C4-2B (cell line): ENCODE data around the gene ADCY1.

Source experiments
- H3K27ac ChIP-seq: fragments of 450-650 bp; 2 replicates; pipeline ENCODE4 v1.5.1; 2017
- ZFX ChIP-seq: fragments of 450-650 bp; IDR thresholded peaks from 2 replicates; pipeline ENCODE4 v1.6.1; 2017
- TF ChIP-seq, protein P1 (sequence below): fragments of 450-650 bp; conservative IDR thresholded peaks from 2 replicates; pipeline ENCODE4 v1.5.1; 2017; ENCODE audit warnings: mild to moderate bottlenecking

The ADCY1 gene

DNA sequence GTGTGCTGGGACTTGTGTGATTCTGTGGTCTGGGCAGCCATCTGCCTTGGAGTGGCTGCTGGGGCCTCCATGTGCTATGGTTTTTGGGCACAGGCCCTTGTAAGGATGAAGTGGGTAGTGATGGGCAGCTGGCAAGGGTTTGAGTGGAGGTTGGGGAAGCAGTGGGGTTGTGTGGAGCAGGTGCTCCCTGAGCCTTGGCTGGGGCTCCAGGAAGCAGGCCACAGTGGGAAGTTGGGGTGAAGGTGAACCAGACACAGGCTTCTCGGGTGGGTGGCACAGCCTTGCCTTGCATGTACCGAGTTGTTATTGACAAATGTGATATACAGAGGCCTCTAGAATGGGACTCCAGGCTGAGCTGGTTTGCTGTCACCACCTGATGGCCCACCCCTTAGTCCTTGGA, 82.3 kb downstream of the ADCY1 start:
- no peak overlapping the region for H3K27ac ChIP-seq
- TF ChIP-seq ZFX = no peak
- TF ChIP-seq, protein P1, sequence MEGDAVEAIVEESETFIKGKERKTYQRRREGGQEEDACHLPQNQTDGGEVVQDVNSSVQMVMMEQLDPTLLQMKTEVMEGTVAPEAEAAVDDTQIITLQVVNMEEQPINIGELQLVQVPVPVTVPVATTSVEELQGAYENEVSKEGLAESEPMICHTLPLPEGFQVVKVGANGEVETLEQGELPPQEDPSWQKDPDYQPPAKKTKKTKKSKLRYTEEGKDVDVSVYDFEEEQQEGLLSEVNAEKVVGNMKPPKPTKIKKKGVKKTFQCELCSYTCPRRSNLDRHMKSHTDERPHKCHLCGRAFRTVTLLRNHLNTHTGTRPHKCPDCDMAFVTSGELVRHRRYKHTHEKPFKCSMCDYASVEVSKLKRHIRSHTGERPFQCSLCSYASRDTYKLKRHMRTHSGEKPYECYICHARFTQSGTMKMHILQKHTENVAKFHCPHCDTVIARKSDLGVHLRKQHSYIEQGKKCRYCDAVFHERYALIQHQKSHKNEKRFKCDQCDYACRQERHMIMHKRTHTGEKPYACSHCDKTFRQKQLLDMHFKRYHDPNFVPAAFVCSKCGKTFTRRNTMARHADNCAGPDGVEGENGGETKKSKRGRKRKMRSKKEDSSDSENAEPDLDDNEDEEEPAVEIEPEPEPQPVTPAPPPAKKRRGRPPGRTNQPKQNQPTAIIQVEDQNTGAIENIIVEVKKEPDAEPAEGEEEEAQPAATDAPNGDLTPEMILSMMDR = no peak

DNA sequence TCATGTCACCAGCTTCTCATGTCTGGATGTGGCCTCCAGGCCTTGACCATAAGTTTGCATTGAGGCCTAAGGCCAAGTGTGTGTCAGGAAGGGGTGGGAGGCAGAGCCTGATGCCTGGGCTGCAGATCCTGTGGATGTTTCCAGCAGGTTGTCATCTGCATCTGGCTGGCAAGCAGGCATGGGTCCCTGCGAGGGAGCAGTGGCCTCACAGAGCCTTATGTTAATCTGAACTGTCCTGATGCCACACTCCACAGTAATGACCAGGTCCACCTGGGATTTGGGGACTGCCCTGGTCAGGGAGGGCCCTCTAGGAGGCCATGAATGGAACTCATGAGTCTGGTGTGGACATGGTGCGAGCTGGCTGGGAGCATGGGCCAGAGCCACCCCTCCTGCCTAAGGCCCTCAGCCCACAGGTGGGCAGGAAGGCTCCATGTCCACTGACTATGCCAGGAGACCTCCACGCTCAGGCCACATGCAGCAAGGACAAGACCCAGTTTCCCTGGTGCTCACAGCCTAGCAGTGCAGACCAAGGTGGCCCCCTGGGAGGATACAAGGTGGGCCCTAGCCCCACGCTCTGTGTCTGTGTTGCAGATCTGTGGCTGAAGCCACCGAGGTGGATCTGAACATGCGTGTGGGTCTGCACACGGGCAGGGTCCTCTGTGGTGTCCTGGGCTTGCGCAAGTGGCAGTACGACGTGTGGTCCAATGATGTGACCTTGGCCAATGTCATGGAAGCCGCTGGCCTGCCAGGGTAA, 83.1 kb downstream of the ADCY1 start:
- no peak overlapping the region for H3K27ac ChIP-seq
- TF ChIP-seq ZFX = no peak
- TF ChIP-seq, protein P1 = no peak

DNA sequence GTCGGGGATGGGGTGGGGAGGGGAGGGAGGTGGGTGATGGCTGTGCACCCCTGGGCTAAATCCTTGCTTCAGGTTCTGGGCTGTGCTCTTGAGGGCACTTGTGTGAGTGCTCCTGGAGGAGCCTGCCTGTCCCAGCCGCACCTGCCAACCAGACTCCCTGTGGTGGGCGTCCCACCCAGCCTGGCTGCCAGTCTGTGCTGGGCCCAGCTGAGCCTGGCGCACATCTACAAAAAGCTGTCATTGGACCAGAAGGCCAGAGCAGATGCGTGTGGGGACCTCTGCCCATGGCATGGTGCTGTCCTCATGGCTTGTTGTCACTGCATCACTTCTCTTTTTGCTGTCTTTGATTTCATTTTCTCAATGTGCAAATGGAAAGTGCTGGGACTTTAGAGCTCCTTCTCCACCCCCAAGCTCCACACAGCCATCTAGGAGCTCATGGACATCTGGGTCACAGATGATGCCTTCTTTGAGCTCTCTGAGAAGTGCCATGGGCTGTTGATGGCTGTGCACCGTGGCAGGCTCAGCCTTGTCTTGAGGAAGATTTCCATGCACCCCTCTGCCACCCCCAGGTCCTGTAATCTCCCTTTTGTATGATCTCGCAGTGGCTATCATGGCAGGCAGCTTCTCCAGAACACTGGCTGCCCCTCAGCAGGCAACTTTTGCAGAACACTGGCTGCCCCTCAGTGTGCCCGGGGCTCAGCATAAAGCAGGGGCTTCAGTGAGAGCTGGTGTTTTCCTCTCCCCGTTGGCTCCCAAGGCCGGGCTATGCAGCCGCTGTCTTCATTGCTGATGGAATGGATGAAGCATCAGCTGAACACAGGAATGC, 83.9 kb downstream of the ADCY1 start:
- no peak for TF ChIP-seq ZFX
- TF ChIP-seq, protein P1 = no peak
- H3K27ac ChIP-seq = no peak overlapping the region

DNA sequence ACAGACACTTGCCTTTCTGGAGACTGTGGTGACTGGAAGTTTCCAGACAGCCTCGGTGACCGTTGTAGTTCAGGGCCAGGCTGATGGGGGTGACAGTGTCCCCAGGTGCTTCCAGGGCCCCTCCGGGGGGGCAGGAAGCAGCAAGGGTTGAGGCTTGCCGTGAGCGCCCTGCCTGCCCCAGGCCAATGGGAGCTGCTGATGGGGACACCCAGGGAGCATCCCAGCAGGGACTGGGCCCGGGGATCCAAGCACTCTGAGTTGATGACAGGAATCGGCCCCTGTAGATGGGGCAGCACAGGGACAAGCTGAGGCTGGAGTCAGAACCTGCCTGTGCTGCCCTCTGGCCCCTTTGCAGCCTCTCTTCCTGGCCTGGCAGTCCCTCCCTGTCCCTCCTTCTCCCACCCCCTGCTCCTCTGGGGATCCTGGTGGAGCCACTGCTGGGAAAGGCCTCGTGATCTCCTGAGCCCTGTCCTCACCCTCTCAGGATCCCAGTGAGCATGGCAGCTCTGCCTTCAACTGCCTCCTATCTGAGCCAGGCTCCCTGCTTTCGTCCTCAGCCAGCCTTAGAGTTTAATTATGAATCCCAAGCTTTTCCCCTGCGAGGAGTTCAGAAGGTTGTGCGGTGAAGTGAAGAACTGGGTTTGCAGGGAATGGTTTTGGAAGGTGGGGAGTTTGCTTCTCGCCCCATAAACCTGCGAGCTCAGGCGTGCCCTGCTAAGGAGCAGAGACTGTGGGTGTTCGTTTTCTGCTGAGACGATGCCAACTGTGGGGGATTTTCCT, 84.7 kb downstream of the ADCY1 start:
- TF ChIP-seq, protein P1 = no peak
- TF ChIP-seq ZFX = no peak
- no peak overlapping the region for H3K27ac ChIP-seq

DNA sequence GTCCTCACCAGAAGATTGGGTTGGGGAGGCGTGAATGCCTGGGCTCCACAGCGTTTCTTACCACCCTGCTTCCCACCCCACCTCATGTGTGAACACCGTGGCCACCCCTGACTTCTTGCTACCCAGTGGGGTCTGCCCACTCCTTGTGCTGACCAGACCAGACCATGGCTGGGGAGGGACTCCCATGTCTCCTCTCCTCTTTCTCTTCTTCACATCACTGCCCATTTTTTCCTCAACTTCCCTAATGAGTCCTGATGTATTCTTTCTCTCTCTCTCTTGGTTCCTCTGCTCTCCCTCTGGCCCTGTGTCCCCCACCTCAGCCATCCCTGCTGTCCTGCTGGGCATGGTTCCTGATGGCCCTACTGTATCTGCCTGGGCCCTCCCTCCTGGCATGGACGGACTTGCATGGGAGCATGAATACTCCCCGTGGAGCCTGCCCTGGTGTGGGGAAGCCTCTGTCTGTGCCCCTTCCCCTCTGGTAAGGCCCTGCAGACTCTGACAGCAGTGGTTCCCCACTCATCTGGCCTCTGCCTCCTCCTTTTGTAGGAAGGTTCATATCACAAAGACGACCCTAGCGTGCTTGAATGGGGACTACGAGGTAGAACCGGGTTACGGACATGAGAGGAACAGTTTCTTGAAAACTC, 85.5 kb downstream of the ADCY1 start:
- no peak overlapping the region for H3K27ac ChIP-seq
- no peak for TF ChIP-seq ZFX
- TF ChIP-seq, protein P1 = no peak

DNA sequence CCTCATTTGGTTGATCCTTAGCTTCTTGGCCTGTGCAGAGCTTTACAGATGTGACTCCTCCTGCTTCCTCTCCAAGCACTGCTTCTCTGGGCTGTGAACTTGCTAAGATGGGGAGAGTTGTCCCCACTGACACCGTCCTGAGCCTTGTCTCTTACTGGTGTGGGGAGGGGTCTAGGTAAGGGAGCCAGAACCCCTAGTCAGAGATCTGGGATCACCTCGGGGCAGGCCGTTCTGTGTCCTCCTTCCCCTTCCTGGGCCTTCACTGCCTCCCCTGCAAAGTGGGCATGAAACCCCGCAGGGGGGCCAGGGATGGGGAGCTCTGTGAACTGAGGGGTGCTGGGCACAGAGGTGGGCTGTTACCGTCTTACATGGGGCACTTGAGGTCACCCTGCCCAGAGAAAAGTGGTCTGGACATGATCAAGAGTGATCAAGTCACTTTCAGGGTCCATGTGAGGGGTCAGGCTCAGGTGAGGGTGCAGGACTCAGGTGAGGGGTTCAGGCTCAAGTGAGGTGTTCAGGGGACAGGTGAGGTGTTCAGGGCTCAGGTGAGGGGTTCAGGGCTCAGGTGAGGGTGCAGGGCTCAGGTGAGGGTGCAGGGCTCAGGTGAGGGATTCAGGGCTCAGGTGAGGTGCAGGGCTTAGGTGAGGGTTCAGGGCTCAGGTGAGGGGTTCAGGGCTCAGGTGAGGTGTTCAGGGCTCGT, 86.2 kb downstream of the ADCY1 start:
- TF ChIP-seq, protein P1 = no peak
- TF ChIP-seq ZFX = no peak
- no peak overlapping the region for H3K27ac ChIP-seq
